GM18519 (cell line): Measurements from ENCODE around the gene ZP2.
"Not testable (repeated sequence)": the region's sequence is repeated elsewhere in the genome, so short reads cannot be mapped to it uniquely, and the experiment has no call there.

Experiments
- ATAC-seq: cut with Tn5 transposase; IDR thresholded peaks from one replicate; pipeline ENCODE4 v1.9.1; 2021; ENCODE audit warnings: mild to moderate bottlenecking, moderate library complexity; ENCODE audit not compliant: unreplicated experiment, low FRiP score

Gene ZP2

DNA sequence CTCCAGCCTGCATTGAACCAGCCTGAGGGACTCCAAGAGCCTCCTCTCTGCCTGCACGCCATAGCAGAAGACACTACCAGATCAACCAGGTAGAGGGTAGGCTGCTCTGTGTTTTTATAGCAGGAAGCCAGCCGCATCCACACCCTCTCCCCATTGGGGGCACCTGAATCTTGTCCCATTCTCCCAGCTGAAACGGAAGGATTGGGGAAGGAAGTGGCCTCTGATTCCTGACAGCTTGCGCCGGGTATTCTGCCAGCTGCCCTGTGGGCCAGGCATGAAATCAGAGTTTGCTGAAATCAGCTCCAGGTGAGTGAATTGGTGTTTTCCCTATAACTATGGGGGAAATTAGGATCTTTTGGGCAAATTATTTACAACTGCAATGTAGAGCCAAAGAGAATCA lies at the start of gene ZP2:
TSS of gene ZP2 (minus strand) at position 89 of the 400 bp plus-strand sequence. CDS start at position 62, 27 bp downstream.
- no peak for ATAC-seq

DNA sequence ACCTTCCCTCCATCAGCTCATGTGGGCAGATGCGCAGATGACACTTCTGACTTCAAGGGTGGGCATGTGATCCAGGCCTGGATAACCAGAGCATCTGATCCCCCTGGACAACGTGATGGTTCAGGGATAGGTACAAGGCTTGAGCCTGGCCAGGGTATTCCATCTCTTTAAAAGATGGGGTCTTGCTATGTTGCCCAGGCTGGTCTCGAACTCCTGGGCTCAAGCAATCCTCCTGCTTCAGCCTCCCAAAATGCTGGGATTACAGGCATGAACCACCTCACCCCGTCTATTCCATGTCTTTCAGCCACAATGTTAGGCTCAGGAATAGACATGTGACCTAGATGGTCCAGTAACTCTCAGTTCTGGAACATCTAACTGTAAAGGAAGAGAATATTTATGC lies 45.9 kb upstream of the ZP2 start:
- ATAC-seq: no peak

DNA sequence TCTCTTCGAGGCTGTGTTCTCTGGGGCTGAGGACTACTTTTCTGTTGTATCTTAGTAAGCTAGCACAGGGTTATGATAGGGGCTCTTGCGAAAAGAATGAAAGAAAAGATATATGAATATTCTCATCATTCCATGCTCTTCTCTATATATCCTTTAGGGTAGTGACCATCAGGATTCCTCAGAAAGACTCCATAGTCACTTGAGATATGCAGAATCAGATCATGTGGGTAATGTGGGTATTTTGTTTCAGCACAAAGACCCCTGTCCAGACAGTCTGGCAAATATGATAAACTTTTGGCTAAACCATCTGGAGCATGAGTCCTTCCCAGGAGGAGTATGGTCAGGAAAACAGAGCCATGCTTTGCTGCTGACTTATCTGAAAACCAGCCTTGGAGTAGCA lies 45.3 kb upstream of the ZP2 start:
- no peak for ATAC-seq

DNA sequence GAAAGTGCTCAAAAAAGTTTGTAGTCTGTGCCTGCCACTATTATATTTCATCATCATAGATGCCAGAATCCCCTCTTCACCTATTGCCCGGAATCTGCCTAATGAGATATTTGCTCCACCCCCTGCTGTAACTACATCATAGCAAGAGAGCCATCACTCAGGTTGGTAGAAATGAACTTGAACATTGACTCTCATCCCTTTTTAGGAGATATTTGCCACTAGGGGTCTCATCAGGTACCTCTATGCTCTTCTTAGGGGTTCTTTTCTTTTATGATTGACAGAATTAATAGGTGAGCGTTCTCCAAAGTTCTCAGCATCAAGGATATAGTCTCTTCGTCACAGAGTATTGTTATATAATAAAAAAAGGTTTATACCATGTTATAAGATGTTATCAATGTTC lies 42.1 kb upstream of the ZP2 start:
- ATAC-seq: no peak

DNA sequence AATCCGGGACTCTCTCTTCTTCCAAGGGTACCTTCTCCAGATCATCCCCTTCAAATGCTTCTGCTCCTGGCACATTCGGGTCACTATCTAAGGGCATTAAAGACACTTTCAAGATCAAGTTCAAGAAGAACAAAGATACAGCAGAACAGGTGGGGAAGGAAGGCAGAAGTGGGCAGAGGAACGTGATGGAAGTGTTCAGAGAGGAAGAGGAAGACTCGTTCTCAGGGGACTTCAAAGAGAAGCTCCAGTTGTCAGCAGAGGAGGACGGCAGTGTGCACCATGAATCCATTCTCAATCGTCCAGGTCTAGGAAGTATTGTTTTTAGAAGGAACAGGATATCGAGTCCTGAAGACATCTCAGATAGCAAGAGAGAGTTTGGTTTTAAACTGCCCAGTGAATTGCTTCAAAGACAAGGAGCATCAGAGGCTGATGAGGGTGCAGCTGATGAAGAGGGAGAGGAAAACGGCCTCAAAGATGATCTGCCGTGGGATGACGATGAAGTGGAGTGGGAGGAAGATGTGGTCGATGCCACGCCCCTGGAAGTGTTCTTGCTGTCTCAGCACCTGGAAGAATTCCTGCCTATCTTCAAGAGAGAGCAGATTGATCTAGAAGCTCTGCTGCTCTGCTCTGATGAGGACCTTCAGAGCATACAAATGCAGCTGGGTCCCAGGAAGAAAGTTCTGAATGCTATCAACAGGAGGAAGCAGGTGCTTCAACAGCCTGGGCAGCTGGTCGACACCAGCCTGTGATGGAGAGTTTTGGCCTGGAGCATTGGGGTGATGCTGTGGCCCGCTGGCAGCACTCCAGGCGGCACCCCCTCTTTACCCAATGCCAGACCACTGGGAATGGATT lies 38.9 kb upstream of the ZP2 start:
- no peak for ATAC-seq

DNA sequence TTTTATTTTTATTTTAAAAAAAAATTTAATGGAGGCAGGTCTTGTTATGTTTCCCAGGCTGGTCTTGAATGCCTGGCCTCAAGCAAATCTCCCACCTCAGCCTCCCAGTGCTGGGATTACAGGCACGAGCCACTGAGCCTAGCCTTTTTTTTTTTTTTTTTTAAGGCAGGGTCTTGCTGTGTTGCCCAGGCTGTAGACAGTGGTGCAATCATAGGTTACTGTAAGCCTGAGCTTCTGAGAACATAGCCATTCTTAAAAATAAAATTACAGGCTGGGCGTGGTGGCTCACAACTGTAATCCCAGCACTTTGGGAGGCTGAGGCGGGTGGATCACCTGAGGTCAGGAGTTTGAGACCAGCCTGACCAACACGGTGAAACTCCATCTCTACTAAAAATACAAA lies 36.8 kb upstream of the ZP2 start:
- ATAC-seq: not testable (repeated sequence)

DNA sequence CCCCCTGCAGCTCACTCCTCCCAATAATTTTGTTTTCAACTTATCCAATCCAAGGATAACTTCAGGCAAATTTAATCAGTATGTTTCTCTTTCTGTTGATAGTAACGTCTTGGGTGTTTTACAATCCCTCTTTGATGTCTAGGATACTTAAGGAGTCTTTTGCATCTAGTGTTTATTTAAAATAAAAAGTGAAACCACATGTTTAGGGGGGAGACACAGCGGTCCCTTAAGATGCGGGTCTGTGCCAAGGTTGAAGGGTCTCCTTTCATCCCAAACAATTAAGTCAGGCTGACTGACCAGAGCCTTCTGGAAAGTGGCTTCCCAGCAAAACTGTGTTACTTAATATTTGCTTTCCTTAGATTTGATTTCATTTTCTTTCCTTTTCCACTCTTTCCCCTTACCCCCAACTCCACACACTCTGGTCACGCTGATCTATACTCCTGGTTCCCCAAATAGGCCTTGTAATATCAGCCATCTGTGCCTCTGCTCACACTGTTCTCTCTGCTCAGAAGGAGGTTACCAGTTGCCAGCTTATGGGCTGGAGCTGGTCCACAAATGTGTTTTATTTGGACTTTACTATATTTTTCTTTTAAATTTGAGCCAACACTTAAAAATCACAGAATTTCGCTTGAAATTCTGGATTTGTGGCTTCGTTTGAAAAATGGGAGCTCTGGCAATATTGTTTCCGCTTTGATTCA lies 33.3 kb upstream of the ZP2 start:
- no peak for ATAC-seq

DNA sequence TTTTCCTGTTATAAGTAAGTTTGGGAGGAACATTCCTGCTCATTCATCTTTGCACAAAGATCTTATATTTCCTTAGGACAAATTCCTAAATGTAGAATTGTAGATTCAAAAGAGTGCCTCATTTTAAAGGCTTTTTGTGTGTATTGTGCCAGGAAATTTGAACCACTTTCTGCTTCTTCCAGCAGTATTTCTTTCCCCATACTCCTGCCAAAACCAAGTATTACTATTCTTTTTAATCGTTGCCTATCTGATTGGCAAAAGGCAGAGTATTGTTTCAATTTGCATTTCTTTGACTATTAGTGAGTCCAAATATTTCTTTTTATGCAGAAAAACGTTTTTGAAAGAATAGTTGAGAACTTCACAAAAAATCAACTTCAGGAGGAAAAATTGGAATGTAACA lies 31.4 kb upstream of the ZP2 start:
- no peak for ATAC-seq

DNA sequence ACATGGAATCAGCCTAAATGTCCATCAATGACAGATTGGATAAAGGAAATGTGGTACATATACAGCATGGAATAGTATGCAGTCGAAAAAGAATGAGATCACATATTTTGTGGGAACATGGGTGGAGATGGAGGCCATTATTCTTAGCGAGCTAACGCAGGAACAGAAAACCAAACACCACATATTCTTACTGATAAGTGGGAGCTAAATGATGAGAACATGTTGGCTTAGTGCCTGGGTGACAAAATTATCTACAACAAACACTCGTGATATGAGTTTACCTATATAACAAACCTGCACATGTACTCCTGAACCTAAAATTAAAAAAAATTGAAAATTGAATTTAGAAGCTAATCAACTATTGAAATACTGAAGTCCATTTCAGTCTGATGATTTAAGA lies 28.3 kb upstream of the ZP2 start:
- ATAC-seq: no peak

DNA sequence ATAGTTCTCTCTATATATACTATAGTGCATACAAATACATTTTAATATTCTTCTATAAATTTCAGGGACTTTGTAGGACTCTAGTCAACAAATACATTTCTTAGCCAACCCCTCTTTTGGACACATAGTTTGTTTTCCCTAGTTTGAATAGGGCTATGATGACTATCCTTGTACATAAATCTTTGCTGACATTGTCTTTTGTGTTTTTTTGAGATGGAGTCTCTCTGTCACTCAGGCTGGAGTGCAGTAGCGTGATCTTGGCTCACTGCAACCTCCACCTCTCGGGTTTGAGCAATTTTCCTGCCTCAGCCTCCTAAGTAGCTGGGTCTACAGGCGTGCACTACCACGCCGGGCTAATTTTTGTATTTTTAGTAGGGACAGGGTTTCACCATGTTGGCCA lies 25.5 kb upstream of the ZP2 start:
- ATAC-seq: no peak

DNA sequence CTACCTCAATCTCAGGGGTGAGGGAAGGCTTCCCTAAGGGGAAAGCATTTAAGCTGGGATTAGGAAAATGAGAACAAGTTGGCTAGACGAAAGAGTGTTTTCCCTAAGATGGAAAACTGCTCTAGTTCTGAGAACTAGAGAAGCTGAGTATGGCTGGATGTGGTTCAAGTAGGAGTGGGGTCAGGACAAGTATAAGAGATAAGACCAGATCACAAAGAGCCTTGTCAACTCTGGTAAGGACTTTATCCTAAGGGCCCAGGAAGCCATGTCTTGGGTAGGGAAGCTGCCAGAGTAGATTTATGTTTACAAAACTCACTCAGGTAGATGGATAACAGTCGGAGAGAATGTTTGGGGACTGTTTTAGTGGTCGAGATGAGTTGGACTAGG lies 23.8 kb upstream of the ZP2 start:
- ATAC-seq: no peak

DNA sequence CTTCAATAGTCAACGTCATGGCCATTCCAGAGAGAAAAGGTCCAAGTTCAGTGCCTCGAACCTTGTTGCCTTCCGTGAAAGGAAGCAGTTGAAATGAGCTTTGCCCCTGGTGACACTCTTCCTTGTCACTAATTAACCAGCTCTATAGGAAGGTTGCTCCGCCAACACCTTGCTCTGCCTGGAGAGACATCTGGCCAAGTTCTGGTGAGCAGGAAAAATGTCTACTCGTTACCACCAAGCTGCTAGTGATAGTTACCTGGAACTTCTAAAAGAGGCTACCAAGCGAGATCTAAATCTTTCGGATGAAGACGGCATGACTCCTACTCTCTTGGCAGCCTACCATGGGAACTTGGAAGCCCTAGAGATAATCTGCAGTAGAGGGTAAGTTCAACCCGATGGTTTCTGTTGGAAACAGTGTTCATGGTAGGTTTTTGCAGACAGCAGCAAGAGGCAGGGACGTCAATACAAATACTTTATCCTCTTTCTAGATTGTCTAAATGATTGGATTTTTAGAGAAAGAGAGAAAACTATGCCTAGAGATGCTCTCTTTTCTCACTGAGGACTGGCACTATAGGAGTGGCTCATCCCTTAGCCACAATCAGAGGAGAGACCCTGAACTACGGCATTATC lies 22.3 kb upstream of the ZP2 start, which contains the start of gene ANKS4B:
TSS of gene ANKS4B (plus strand) at position 179 of the 630 bp plus-strand sequence. CDS start at position 218, 39 bp downstream.
- ATAC-seq: no peak

DNA sequence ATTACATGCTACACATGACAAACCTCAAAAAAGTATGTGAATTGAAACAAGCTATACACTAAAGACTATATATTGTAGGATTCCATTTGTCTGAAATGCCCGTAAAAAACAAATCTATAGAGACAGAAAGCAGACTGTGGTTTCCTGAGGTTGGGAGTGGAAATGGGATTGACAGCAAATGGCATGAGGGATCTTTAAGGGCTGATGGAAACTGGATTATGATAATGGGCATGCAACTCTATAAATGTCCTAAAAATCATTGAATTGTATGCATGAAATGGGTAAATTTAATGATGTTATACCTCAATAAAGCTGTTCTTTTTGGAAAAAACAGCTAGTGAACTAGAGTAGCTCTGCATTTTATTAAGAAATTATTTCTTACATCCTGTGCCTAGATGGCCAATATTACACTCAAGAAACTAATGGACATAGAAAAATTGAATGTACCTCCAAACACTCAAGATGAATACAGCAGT lies 21.7 kb upstream of the ZP2 start:
- no peak for ATAC-seq

DNA sequence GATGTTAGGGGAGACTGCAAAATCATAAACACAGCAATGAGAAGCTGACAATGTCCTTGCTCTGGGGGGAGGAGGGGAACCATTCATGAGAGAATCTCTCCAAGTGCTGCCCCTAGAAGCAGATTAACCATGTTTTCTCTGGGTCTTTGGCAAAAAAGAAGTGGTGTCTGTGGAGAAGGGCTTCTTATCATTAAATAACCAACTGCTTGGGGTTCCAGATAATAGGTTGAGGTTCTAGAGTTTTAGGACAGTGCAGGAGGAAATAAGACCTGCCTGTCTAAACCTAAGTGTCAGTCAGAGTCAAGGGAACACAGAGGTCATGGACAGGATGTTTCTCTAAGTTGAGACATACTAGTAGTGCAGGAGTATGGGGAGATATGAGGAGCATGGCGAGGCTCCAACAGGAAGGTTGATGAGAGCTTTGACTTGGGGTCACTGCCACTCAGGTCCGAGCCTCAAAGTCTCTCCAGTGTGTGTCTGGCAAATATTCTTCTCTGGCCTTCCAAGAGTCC lies 17.0 kb upstream of the ZP2 start:
- no peak for ATAC-seq

DNA sequence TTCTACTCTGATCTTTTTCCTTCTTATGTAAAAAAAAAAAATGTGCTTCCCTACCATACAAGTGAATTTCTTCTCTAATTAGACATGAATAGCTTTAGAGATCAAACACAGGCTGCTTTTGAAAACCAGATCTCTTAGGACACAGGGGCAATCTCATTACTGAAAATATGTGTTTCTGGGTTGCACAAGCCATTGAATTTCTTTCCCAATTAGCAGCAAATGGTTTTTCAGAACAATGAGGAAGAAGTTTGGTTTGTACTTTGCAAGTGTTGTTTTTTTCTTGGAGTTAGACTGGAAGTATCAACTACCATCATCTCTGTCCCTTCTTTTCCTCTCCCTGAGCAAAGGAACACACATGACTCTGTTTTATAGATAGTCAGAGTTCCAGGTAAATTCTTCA lies 16.5 kb upstream of the ZP2 start:
- ATAC-seq: no peak

DNA sequence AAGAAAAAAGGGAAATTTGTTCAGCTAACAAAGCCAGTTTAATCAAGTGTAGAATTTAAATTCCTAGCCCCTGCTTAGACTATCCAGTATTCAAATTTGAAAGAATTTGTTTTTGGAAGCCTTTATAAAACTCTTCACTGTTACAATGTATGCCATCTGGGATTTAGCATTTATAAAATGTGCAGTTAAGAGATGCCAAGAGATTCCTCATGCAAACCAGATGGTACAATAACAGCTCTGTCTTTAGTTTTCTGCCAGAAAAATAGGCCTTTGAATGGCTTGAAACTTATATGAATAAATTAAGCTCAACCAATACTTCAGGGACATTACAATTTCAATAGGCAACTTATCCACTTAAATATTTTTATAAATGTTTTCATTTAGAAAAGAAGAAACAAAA lies 15.4 kb upstream of the ZP2 start:
- ATAC-seq: no peak

DNA sequence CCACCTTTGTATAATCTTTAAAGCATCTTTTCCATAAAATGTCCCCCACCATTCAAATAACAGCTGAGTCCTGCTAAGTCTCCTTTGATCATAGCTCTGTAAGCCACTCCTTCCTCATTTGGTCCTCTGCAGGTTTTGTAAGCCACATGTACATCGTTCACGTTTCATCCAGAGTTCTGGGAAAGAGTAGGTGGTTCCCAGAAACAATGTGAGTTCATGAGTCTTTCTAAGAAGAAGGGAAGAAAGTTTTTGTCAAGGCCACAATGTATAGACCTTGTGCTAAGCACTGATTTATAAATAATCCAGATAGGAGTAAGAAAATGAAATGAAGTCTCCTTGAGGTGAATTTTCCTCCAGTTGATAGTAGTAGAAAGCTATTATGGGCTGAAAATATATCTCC lies 13.4 kb upstream of the ZP2 start:
- no peak for ATAC-seq

DNA sequence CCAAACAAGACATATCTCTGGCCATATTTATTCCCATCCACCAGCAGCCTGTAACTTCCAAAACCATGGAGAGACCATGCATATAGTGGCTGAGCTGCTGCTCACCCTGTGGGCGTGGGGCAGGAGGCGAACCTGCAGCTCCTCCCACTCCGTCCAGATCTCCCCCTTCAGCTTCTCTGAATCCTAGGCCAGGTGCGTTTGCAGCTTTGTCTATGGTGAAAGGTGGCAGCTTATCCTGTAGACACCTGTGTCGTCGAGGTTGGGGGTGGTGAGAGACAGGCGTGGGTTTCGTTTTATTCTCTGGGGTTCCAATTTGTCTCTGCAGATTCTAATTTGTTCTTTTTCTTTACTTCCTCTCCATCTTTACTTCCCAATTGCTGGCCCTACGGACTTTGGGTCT lies 12.4 kb upstream of the ZP2 start:
- ATAC-seq: no peak

DNA sequence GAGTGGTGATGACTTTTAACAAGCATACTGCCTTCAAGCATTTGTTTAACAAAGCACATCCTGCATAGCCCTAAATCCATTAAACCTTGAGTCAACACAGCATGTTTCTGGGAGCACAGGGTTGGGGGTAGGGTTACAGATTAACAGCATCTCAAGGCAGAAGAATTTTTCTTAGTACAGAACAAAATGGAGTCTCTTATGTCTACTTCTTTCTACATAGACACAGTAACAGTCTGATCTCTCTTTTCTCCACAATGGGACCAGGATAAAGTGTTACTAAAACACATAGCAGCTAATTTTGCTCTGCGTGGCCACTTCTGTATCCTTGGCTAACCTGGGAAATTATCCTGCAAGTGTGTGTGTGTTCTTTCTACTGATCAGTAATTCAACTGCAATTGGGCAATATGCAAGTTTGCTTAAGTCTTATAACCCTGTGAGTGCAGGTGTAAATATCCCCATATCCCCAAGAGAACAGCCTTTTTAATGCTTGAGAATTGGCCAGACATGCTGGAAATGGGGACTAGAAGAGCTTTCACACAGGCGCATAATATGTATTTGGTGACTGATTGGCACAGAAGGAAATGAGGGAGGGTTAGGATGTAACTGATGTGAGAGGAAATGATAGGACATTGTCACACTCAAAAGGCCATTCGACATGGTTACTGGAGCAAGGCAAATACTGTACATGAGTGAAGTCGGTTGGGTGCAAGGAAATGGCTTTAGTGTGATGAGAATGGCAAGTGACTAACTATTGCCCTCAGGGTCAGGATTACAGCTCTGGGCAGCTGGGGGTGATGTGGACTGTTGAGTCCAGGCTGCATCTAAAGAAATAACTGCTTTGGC lies 11.3 kb upstream of the ZP2 start:
- no peak for ATAC-seq

DNA sequence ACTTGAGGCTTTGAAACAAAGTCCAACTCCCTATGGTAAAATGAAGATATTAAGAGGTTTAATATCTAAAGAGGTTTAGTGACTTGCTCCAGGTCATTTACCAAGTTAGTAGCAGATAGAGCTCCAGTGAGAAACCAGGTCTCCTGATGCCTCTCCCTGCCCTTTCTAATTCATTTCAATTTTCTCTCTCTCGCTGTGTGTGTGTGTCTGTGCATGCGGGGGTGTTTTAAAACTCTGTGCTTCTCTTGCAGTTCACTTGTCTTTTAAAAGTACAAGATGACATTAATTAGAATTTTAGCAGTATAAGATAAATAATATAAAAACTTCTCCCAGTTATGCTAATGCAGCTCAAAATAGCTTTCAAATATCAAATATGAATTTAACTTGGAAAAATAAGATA lies 8.2 kb upstream of the ZP2 start:
- ATAC-seq: no peak
